DND-41 (cell line): Measurements from ENCODE around the gene TF.

Experiments
- CTCF ChIP-seq: IDR thresholded peaks from 2 replicates; pipeline ENCODE4 v1.5.1; 2012; ENCODE audit warnings: borderline replicate concordance, low read length, moderate library complexity, mild to moderate bottlenecking; ENCODE audit not compliant: poor library complexity, severe bottlenecking; ENCODE audit errors: extremely low read depth
- EZH2 ChIP-seq: IDR thresholded peaks from 3 replicates; pipeline ENCODE4 v1.6.1; 2012; ENCODE audit warnings: borderline replicate concordance, low read depth, mild to moderate bottlenecking, moderate library complexity, low read length, inconsistent platforms; ENCODE audit not compliant: severe bottlenecking

- TF ChIP-seq CTCF = no peak
- no peak for TF ChIP-seq EZH2
These were observed 13.0 kb downstream of the TF start for GRCh38 chr3:133758964-133759739.
